ENCODE measurements around the gene MFSD2B.

The MFSD2B gene

GRCh38 chr2:24009680-24010476 lies at the start of gene MFSD2B:
Gene MFSD2B, plus strand, starts transcription at chr2:24010085. Its CDS starts 12 bp downstream, at chr2:24010097.
- Histone ChIP-seq H3K36me3 (ENCODE audit: control insufficient read depth, insufficient read depth, low read length) (no peaks in the 10 kb centered on the region), H3K4me3 (ENCODE audit: low read depth, low read length) (peak within 1 kb of the TSS; percentile 54), H3K4me1 (ENCODE audit: control insufficient read depth, insufficient read depth, low read length) (peaks cover 3% of the 10 kb centered on the region), H3K27me3 (ENCODE audit: control insufficient read depth, insufficient read depth, low read length) (peaks cover 4% of the 10 kb centered on the region), H3K9me3 (ENCODE audit: control insufficient read depth, insufficient read depth, low read length) (no peaks in the 10 kb centered on the region), H3K9ac (ENCODE audit: low read depth, low read length) (peak within 1 kb of the TSS; percentile 76)

GRCh38 chr2:23967846-23968245 lies 42.0 kb upstream of the MFSD2B start:
- Histone ChIP-seq H3K9me3 (ENCODE audit: control insufficient read depth, insufficient read depth, low read length) (no peaks in the 10 kb centered on the region), H3K9ac (ENCODE audit: low read depth, low read length) (no peak overlapping the region), H3K4me1 (ENCODE audit: control insufficient read depth, insufficient read depth, low read length) (no peaks in the 10 kb centered on the region), H3K4me3 (ENCODE audit: low read depth, low read length) (no peak overlapping the region), H3K36me3 (ENCODE audit: control insufficient read depth, insufficient read depth, low read length) (no peaks in the 10 kb centered on the region), H3K27me3 (ENCODE audit: control insufficient read depth, insufficient read depth, low read length) (no peaks in the 10 kb centered on the region)

- Histone ChIP-seq H3K9me3 (ENCODE audit: control insufficient read depth, insufficient read depth, low read length) (no peaks in the 10 kb centered on the region), H3K27me3 (ENCODE audit: control insufficient read depth, insufficient read depth, low read length) (no peaks in the 10 kb centered on the region), H3K4me1 (ENCODE audit: control insufficient read depth, insufficient read depth, low read length) (no peaks in the 10 kb centered on the region), H3K36me3 (ENCODE audit: control insufficient read depth, insufficient read depth, low read length) (peaks cover 3% of the 10 kb centered on the region), H3K9ac (ENCODE audit: low read depth, low read length) (no peak overlapping the region), H3K4me3 (ENCODE audit: low read depth, low read length) (no peak overlapping the region)
Observed at GRCh38 chr2:23976883-23977282, 33.0 kb upstream of the MFSD2B start.

- Histone ChIP-seq H3K36me3 (ENCODE audit: control insufficient read depth, insufficient read depth, low read length) (no peaks in the 10 kb centered on the region), H3K27me3 (ENCODE audit: control insufficient read depth, insufficient read depth, low read length) (no peaks in the 10 kb centered on the region), H3K4me1 (ENCODE audit: control insufficient read depth, insufficient read depth, low read length) (peaks cover 10% of the 10 kb centered on the region), H3K4me3 (ENCODE audit: low read depth, low read length) (no peak overlapping the region), H3K9ac (ENCODE audit: low read depth, low read length) (no peak overlapping the region), H3K9me3 (ENCODE audit: control insufficient read depth, insufficient read depth, low read length) (no peaks in the 10 kb centered on the region)
Observed at GRCh38 chr2:23988371-23988770, 21.5 kb upstream of the MFSD2B start.

GRCh38 chr2:23992931-23993330 lies 17.0 kb upstream of the MFSD2B start:
- Histone ChIP-seq H3K36me3 (ENCODE audit: control insufficient read depth, insufficient read depth, low read length) (no peaks in the 10 kb centered on the region), H3K4me3 (ENCODE audit: low read depth, low read length) (no peak overlapping the region), H3K27me3 (ENCODE audit: control insufficient read depth, insufficient read depth, low read length) (no peaks in the 10 kb centered on the region), H3K9ac (ENCODE audit: low read depth, low read length) (peak overlapping the region; percentile 62), H3K4me1 (ENCODE audit: control insufficient read depth, insufficient read depth, low read length) (peaks cover 10% of the 10 kb centered on the region), H3K9me3 (ENCODE audit: control insufficient read depth, insufficient read depth, low read length) (no peaks in the 10 kb centered on the region)

- H3K4me1 ChIP-seq (ENCODE audit: control insufficient read depth, insufficient read depth, low read length): peaks cover 10% of the 10 kb centered on the region
- H3K9ac ChIP-seq (ENCODE audit: low read depth, low read length): no peak overlapping the region
- H3K4me3 ChIP-seq (ENCODE audit: low read depth, low read length): no peak overlapping the region
- no peaks in the 10 kb centered on the region for H3K27me3 ChIP-seq (ENCODE audit: control insufficient read depth, insufficient read depth, low read length)
- no peaks in the 10 kb centered on the region for H3K9me3 ChIP-seq (ENCODE audit: control insufficient read depth, insufficient read depth, low read length)
- H3K36me3 ChIP-seq (ENCODE audit: control insufficient read depth, insufficient read depth, low read length): no peaks in the 10 kb centered on the region
Observed at GRCh38 chr2:23993736-23994269, 16.1 kb upstream of the MFSD2B start.

GRCh38 chr2:23994567-23994966 lies 15.3 kb upstream of the MFSD2B start:
- H3K27me3 ChIP-seq (ENCODE audit: control insufficient read depth, insufficient read depth, low read length): no peaks in the 10 kb centered on the region
- H3K9ac ChIP-seq (ENCODE audit: low read depth, low read length): no peak overlapping the region
- peaks cover 10% of the 10 kb centered on the region for H3K4me1 ChIP-seq (ENCODE audit: control insufficient read depth, insufficient read depth, low read length)
- H3K9me3 ChIP-seq (ENCODE audit: control insufficient read depth, insufficient read depth, low read length): no peaks in the 10 kb centered on the region
- no peaks in the 10 kb centered on the region for H3K36me3 ChIP-seq (ENCODE audit: control insufficient read depth, insufficient read depth, low read length)
- H3K4me3 ChIP-seq (ENCODE audit: low read depth, low read length): no peak overlapping the region

GRCh38 chr2:24007693-24008092 lies 2.2 kb upstream of the MFSD2B start:
- Histone ChIP-seq H3K9me3 (ENCODE audit: control insufficient read depth, insufficient read depth, low read length) (no peaks in the 10 kb centered on the region), H3K9ac (ENCODE audit: low read depth, low read length) (no peak overlapping the region), H3K27me3 (ENCODE audit: control insufficient read depth, insufficient read depth, low read length) (peaks cover 4% of the 10 kb centered on the region), H3K36me3 (ENCODE audit: control insufficient read depth, insufficient read depth, low read length) (no peaks in the 10 kb centered on the region), H3K4me1 (ENCODE audit: control insufficient read depth, insufficient read depth, low read length) (peaks cover 3% of the 10 kb centered on the region), H3K4me3 (ENCODE audit: low read depth, low read length) (no peak overlapping the region)

- no peaks in the 10 kb centered on the region for H3K9me3 ChIP-seq (ENCODE audit: control insufficient read depth, insufficient read depth, low read length)
- no peaks in the 10 kb centered on the region for H3K36me3 ChIP-seq (ENCODE audit: control insufficient read depth, insufficient read depth, low read length)
- no peak overlapping the region for H3K9ac ChIP-seq (ENCODE audit: low read depth, low read length)
- peaks cover 4% of the 10 kb centered on the region for H3K27me3 ChIP-seq (ENCODE audit: control insufficient read depth, insufficient read depth, low read length)
- H3K4me3 ChIP-seq (ENCODE audit: low read depth, low read length): no peak overlapping the region
- peaks cover 3% of the 10 kb centered on the region for H3K4me1 ChIP-seq (ENCODE audit: control insufficient read depth, insufficient read depth, low read length)
Observed at GRCh38 chr2:24008672-24009366, 1.1 kb upstream of the MFSD2B start.

- H3K9me3 ChIP-seq (ENCODE audit: control insufficient read depth, insufficient read depth, low read length): no peaks in the 10 kb centered on the region
- no peak overlapping the region for H3K9ac ChIP-seq (ENCODE audit: low read depth, low read length)
- peak overlapping the region; percentile 54 for H3K4me3 ChIP-seq (ENCODE audit: low read depth, low read length)
- peaks cover 3% of the 10 kb centered on the region for H3K4me1 ChIP-seq (ENCODE audit: control insufficient read depth, insufficient read depth, low read length)
- H3K27me3 ChIP-seq (ENCODE audit: control insufficient read depth, insufficient read depth, low read length): peaks cover 4% of the 10 kb centered on the region
- no peaks in the 10 kb centered on the region for H3K36me3 ChIP-seq (ENCODE audit: control insufficient read depth, insufficient read depth, low read length)
Observed at GRCh38 chr2:24009367-24009679, 562 bp upstream of the MFSD2B start.

GRCh38 chr2:24010477-24011249 lies 778 bp downstream of the MFSD2B start:
- Histone ChIP-seq H3K4me3 (ENCODE audit: low read depth, low read length) (peak overlapping the region; percentile 54), H3K27me3 (ENCODE audit: control insufficient read depth, insufficient read depth, low read length) (peaks cover 4% of the 10 kb centered on the region), H3K9me3 (ENCODE audit: control insufficient read depth, insufficient read depth, low read length) (no peaks in the 10 kb centered on the region), H3K4me1 (ENCODE audit: control insufficient read depth, insufficient read depth, low read length) (peaks cover 3% of the 10 kb centered on the region), H3K9ac (ENCODE audit: low read depth, low read length) (peak overlapping the region; percentile 76), H3K36me3 (ENCODE audit: control insufficient read depth, insufficient read depth, low read length) (no peaks in the 10 kb centered on the region)

All from iPS-15b (cell line).